Measurements from ENCODE around the gene DIAPH2. TPM values are rescaled to one million over a fixed set of nuclear protein-coding genes. Genes with fewer than 3 reads are reported as not detected.

DIAPH2 gene
- total and polyA plus RNA-seq, 2 experiments from 2014 or later, result 16.2 to 56.6 TPM

GRCh38 chrX:97494756-97495372 is 810.2 kb downstream of the DIAPH2 start (continued):
- TF ChIP-seq ZNF114 (CRISPR knock-in tag; IDR thresholded peaks at IDR 0.05), result no peak

GRCh38 chrX:97498093-97498492 is 813.5 kb downstream of the DIAPH2 start:
- H3K27ac Mint-ChIP-seq, result no peak overlapping the region
- no peak for ATAC-seq

More at GRCh38 chrX:97498093-97498492, 813.5 kb downstream of the DIAPH2 start:
- Mint-ChIP-seq H3K9me3 (no peaks in the 10 kb centered on the region), H3K27me3 (ENCODE audit: insufficient read depth, low read depth, poor library complexity) (no peaks in the 10 kb centered on the region), H3K36me3 (ENCODE audit: low read depth) (no peaks in the 10 kb centered on the region; the same call in 2 of the 3 replicates), H3K4me1 (peaks cover 12% of the 10 kb centered on the region; the same call in 2 of the 3 replicates), H3K4me3 (no peak overlapping the region)
- Histone ChIP-seq H3K4me2 (no peak overlapping the region), H3K27me3 (ENCODE audit: insufficient read depth) (no peaks in the 10 kb centered on the region), H3K79me2 (replicated peaks; ENCODE audit: insufficient read depth) (no peaks in the 10 kb centered on the region), H2AFZ (no peak overlapping the region), H3K9me2 (ENCODE audit: insufficient read depth) (no peaks in the 10 kb centered on the region), H3K36me3 (ENCODE audit: insufficient read depth) (no peaks in the 10 kb centered on the region), H3F3A (replicated peaks; ENCODE audit: low read depth) (no peaks in the 10 kb centered on the region), H3K4me3 (no peak overlapping the region), H3K27ac (ENCODE audit: low read depth) (no peak overlapping the region), H4K20me1 (replicated peaks; ENCODE audit: insufficient read depth) (no peaks in the 10 kb centered on the region), H3K4me1 (ENCODE audit: insufficient read depth) (peaks cover 10% of the 10 kb centered on the region)
- no peak for DNase-seq (ENCODE audit: low spot score)
- TF ChIP-seq NANOG (IDR thresholded peaks at IDR 0.05; ENCODE audit: borderline replicate concordance), result no peak
- TF ChIP-seq CREB1 (CRISPR knock-in tag; IDR thresholded peaks at IDR 0.05; ENCODE audit: low read depth), result no peak
- no peak for TF ChIP-seq STAT1 (IDR thresholded peaks at IDR 0.05; ENCODE audit: unreplicated experiment)
- TF ChIP-seq JUNB (IDR thresholded peaks at IDR 0.05; ENCODE audit: unreplicated experiment), result no peak
- no peak for TF ChIP-seq ETS1 (IDR thresholded peaks at IDR 0.05)
- TF ChIP-seq ZNF331 (CRISPR knock-in tag; IDR thresholded peaks at IDR 0.05; ENCODE audit: low read depth), result no peak
- no peak for TF ChIP-seq EZH2phosphoT487 (IDR thresholded peaks at IDR 0.05; ENCODE audit: unreplicated experiment)
- TF ChIP-seq ZNF114 (CRISPR knock-in tag; IDR thresholded peaks at IDR 0.05), result no peak
- no peak for TF ChIP-seq REST (IDR thresholded peaks at IDR 0.05; ENCODE audit: unreplicated experiment)
- no peak for TF ChIP-seq EZH2 (IDR thresholded peaks at IDR 0.05; ENCODE audit: low read depth, unreplicated experiment)
- no peak for TF ChIP-seq POLR2AphosphoS5 (IDR thresholded peaks at IDR 0.05; ENCODE audit: low read depth)
- TF ChIP-seq CTCF (conservative IDR thresholded peaks at IDR 0.05; ENCODE audit: low read depth in 2 of 2), result no peak
- TF ChIP-seq ZNF462 (CRISPR knock-in tag; IDR thresholded peaks at IDR 0.05), result no peak

Measured in GM23338 (cell line).